NCI-H1105 (cell line): ENCODE results near the gene KRTAP10-4.
"Not testable (repeated sequence)": the region's sequence is repeated elsewhere in the genome, so short reads cannot be mapped to it uniquely, and the experiment has no call there.

ENCODE experiments used
- DNase-seq: peaks from one replicate; lab custom pipeline; 2025; lab: John Stamatoyannopoulos, UW

KRTAP10-4 gene

GRCh38 chr21:44573630-44574456 is at the start of gene KRTAP10-4:
Gene KRTAP10-4 (plus strand): TSS chr21:44573729. CDS start chr21:44573759, 30 bp downstream.
- DNase-seq: not testable (repeated sequence)

GRCh38 chr21:44524414-44525371 is 48.8 kb upstream of the KRTAP10-4 start:
- DNase-seq: no peak

GRCh38 chr21:44525391-44526095 is 48.0 kb upstream of the KRTAP10-4 start:
- DNase-seq: no peak

GRCh38 chr21:44526096-44526997 is 47.2 kb upstream of the KRTAP10-4 start:
- no peak for DNase-seq

DNA sequence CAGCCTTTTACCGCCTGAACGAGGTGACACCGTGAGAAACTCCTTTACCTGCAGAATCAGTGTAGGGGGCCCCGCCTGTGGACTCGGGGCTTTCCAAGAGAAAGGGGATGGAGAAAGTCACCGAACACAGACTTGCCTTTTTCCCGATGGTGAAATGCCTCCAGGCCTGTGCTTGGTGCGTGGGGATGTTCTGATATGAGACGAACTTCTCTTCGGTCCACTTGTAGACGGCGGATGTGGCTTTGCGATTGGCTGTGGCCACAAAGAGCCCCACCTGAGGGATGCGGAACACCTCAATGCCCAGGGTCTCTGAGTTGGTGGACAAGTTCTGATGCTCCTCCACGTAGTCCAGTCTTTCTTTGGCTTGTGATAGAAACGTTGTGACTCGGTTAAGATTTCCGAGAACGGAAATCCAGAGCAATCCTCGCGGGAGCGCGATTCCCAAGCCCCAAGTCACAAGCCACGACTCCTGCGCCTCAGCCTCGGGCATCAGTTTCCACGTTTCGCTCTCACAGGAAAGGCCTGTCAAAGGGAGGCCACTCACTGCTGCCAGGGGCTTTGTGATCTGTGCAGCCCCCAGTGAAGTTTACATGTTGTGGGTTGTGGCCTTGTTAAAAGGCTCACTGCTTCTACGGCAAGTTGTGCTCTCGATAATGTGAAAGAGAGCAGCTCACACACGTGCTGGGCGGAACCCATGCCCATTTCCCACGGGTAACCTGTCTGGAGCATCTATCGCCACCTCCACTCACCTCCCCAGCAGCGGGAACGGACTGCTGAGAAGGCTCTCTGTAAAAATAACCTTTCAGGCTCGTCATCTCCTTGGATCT is 46.2 kb upstream of the KRTAP10-4 start:
- no peak for DNase-seq

DNA sequence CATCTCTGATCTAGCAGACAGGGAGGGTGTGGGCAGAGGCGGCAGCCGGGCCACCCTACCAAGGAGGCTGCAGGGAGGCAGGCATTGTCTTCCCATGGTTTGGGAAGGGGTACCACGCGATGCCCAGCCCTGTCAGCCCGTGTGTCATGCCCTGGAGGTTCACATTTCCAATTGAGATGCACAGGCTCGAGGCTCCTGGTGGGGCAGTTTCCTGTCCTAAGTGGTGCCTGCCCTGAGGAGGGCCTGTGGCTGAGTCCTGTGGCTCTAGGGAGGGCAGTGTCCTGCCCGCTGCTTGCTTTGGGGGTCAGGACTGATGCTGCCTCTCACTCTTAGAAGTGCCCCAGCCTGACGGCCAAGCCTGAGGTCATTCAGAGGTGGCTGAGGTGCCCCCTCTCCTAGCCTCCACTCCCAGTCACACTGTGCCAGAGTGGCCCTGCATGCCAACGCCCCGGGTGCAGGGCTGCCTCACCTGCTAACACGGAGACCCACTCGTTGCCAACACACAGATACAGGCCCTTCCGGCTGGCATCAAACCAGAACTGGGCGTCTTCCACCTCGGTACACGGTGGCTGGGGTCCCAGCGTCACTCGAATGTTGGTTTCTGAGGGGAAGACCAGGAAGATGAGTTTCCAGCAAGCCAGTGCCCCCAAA is 45.4 kb upstream of the KRTAP10-4 start:
- DNase-seq: no peak

DNA sequence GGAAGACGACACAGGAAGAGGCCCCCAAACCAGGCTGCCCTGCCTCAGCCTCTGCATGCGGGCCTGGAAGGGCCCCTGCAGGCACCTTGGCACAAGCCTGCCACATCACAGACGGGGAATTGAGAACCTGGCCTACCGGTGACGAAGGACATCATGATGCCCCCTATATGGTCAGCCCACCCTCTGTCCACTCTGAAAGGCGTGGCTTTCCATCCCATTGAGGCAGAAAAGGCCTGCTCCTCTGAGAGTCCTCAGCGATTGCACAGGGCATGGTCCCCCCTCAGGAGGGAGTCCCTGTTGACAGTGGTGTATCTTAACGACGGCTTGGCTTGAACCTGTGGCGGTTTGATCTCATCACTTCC is 44.9 kb upstream of the KRTAP10-4 start:
- DNase-seq: no peak

GRCh38 chr21:44529011-44529421 is 44.5 kb upstream of the KRTAP10-4 start:
- no peak for DNase-seq

GRCh38 chr21:44529503-44530125 is 43.9 kb upstream of the KRTAP10-4 start:
- DNase-seq: no peak

DNA sequence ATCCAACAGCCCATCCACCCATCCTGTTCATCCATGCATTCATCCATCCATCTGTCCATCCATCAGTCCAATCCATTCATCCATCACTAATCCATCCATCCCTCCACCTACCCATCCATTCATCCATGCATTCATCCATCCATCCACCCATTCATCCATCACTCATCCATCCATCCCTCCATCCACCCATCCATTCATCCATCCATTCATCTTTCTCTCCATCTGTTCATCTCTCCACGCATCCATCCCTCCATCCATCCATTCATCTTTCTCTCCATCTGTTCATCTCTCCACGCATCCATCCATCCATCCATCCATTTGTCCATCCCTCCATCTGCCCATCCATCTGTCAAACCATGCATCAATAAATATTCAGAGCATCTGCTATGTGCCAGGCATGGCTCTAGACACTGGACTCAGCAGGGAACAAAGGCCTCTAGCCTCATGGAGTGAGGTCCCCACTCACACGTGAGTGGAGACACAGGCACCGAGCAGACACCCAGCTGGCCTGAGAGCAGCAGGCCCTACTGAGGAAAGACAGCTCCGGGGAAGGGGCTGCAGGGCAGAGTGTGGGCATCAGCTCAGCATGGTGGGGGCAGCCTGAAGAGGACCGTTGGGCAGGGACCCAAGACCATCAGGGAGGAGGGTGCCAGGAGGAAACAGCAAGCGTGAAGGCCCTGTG is 43.2 kb upstream of the KRTAP10-4 start:
- no peak for DNase-seq

GRCh38 chr21:44530903-44531605 is 42.5 kb upstream of the KRTAP10-4 start:
- no peak for DNase-seq

- DNase-seq: no peak
Observed at GRCh38 chr21:44531606-44532564, 41.6 kb upstream of the KRTAP10-4 start.

- DNase-seq: no peak
Observed at GRCh38 chr21:44532712-44533111, 40.8 kb upstream of the KRTAP10-4 start.

- no peak for DNase-seq
Observed at GRCh38 chr21:44533121-44533890, 40.2 kb upstream of the KRTAP10-4 start.

DNA sequence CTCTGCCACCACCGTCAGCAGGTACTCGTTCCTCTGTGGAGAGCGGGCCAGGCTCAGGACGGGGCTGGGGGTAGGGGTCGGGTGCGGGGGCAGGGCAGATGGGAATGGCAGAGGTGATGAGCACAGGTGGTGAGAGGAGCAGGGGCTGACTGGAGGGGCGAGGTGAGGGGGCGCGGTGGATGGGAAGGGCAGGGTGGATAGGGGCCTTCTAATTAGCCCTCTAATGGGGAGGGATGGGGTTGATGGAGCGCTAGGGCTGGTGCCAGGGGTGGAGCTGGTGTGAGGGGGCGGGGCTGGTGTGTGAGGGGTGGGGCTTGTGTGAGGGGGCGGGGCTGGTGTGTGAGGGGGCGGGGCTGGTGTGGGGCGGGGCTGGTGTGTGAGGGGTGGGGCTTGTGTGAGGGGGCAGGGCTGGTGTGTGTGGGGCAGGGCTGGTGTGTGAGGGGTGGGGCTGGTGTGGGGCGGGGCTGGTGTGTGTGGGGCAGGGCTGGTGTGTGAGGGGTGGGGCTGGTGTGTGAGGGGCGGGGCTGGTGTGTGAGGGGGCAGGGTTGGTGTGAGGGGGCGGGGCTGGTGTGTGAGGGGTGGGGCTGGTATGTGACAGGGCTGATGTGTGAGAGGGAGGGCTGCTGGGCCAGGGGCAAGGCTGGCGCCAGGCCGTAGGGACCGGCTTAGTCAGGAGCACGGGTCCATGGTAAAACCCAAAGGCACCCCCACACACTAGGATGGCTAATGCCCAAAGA is 39.5 kb upstream of the KRTAP10-4 start:
- no peak for DNase-seq
